ENCODE data around the gene SLC25A28. TPM values are rescaled to one million over a fixed set of nuclear protein-coding genes. Genes with fewer than 3 reads are reported as not detected.

The SLC25A28 gene
- total RNA-seq, 4 donors from 2014 or later, result 37.0 to 69.4 (median 42.2) TPM

DNA sequence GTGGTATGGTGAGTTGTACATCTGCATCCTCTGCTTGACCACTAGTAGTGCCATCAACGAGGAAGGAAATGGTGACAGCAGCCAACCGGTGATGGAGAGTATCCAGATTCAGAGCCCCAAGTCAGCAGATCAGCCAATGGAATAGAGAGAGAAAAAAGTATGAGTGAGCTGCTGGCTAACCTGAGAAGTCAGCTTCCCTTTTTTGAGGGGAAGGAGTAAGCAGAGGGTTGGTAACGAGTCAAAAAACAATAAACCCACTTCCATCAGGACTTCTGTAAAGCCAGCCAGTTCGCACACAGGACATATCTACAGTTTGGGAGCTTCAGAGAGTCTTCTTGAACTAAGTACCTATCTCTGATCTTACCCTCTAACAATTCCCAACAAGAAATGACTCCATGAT, 8.9 kb downstream of the SLC25A28 start:
- Histone ChIP-seq H3K9me3 (no peaks in the 10 kb centered on the region), H3K4me1 (peaks cover 13% of the 10 kb centered on the region), H3K27me3 (no peaks in the 10 kb centered on the region), H3K36me3 (peaks cover 36% of the 10 kb centered on the region), H3K4me3 (no peak overlapping the region), H3K27ac (no peak overlapping the region)
- WGBS, result 78% methylated on average over 4 of the region's 4 CpGs
- TF ChIP-seq, protein P1, sequence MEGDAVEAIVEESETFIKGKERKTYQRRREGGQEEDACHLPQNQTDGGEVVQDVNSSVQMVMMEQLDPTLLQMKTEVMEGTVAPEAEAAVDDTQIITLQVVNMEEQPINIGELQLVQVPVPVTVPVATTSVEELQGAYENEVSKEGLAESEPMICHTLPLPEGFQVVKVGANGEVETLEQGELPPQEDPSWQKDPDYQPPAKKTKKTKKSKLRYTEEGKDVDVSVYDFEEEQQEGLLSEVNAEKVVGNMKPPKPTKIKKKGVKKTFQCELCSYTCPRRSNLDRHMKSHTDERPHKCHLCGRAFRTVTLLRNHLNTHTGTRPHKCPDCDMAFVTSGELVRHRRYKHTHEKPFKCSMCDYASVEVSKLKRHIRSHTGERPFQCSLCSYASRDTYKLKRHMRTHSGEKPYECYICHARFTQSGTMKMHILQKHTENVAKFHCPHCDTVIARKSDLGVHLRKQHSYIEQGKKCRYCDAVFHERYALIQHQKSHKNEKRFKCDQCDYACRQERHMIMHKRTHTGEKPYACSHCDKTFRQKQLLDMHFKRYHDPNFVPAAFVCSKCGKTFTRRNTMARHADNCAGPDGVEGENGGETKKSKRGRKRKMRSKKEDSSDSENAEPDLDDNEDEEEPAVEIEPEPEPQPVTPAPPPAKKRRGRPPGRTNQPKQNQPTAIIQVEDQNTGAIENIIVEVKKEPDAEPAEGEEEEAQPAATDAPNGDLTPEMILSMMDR (IDR thresholded peaks at IDR 0.05), result no peak
- TF ChIP-seq POLR2AphosphoS5 (IDR thresholded peaks at IDR 0.05), result no peak
- no peak for TF ChIP-seq EP300 (IDR thresholded peaks at IDR 0.05)
- TF ChIP-seq POLR2A (IDR thresholded peaks at IDR 0.05), result no peak
- DNase-seq (ENCODE audit: low spot score in 2 of 2), result no peak

DNA sequence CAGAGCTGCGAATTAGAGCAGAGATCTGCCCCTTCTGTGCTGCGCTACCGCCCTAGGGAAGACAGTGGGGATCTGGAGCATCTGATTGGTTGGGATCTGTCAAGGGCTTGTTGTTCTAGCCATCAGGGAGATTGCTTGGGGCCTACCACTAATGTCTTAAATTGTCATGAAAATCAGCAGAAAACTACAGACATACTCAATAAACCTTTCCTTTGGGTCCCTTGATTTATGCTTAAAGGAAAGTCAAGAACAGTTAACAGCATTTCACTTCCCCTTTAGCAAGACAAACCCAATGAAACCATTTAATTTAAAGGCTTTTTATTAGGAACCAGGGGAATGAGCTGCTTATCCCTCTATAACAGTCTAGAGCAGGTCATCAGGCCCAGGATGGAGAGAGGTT, 10.0 kb downstream of the SLC25A28 start:
- no peak for TF ChIP-seq EP300 (IDR thresholded peaks at IDR 0.05)
- TF ChIP-seq, protein P1 (IDR thresholded peaks at IDR 0.05), result no peak
- no peak for TF ChIP-seq POLR2AphosphoS5 (IDR thresholded peaks at IDR 0.05)
- TF ChIP-seq POLR2A (IDR thresholded peaks at IDR 0.05), result no peak
- no peaks in the 10 kb centered on the region for H3K9me3 ChIP-seq
- peaks cover 8% of the 10 kb centered on the region for H3K4me1 ChIP-seq
- peaks cover 34% of the 10 kb centered on the region for H3K36me3 ChIP-seq
- no peaks in the 10 kb centered on the region for H3K27me3 ChIP-seq
- no peak overlapping the region for H3K4me3 ChIP-seq
- DNase-seq (ENCODE audit: low spot score in 2 of 2), result no peak
- no peak overlapping the region for H3K27ac ChIP-seq
- WGBS, result 85% methylated on average over 3 of the region's 3 CpGs

DNA sequence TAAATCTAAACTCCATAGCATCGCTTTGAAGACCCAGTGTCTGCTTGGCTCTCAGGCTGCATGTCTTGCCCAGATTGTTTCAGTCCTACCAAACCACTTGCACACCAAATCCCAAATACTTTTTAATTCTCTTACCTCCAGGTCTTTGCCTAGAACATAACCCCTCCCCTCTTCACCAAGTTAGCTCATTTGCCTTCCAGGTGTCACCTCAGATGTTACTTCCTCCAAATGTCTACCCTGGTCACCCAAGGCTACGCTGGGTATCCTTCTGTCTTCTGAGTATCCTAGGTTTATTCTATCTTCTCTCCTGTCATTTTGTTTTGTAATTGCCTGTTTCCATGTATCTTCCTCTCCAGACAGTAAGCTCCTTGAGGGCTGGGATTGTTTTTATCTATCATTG, 11.1 kb downstream of the SLC25A28 start:
- H3K36me3 ChIP-seq, result peaks cover 34% of the 10 kb centered on the region
- WGBS, result 95% methylated on average over 2 of the region's 2 CpGs
- H3K9me3 ChIP-seq, result no peaks in the 10 kb centered on the region
- TF ChIP-seq POLR2A (IDR thresholded peaks at IDR 0.05), result no peak
- no peak for TF ChIP-seq POLR2AphosphoS5 (IDR thresholded peaks at IDR 0.05)
- TF ChIP-seq, protein P1 (IDR thresholded peaks at IDR 0.05), result no peak
- TF ChIP-seq EP300 (IDR thresholded peaks at IDR 0.05), result no peak
- H3K4me3 ChIP-seq, result no peak overlapping the region
- H3K27me3 ChIP-seq, result no peaks in the 10 kb centered on the region
- no peak for DNase-seq (ENCODE audit: low spot score in 2 of 2)
- peaks cover 8% of the 10 kb centered on the region for H3K4me1 ChIP-seq
- no peak overlapping the region for H3K27ac ChIP-seq

DNA sequence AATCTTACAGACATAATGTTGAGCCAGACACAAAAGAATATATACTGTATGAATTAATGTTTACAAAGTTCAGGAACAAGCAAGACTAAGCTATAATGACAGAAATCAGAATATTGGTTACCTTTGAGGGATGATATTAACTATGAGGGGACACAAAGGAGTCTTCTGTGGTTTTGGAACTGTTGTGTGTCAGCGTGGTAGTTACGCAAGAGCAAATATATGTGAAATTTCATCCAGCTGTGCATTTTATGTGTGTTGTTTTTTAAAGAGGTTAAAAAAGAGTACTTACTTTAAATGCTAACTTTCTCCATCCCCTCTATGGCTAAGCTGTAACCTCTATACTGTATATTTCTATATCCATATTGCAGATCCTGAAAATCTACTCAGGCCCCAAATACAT, 14.9 kb downstream of the SLC25A28 start:
- H3K27me3 ChIP-seq, result no peaks in the 10 kb centered on the region
- DNase-seq (ENCODE audit: low spot score in 2 of 2), result no peak
- WGBS, result 82% methylated on average over 2 of the region's 2 CpGs
- TF ChIP-seq EP300 (IDR thresholded peaks at IDR 0.05) (no peak), POLR2AphosphoS5 (IDR thresholded peaks at IDR 0.05) (no peak), POLR2A (IDR thresholded peaks at IDR 0.05) (no peak)
- TF ChIP-seq, protein P1 (IDR thresholded peaks at IDR 0.05), result no peak
- H3K4me1 ChIP-seq, result no peaks in the 10 kb centered on the region
- H3K4me3 ChIP-seq, result no peak overlapping the region
- H3K9me3 ChIP-seq, result no peaks in the 10 kb centered on the region
- H3K27ac ChIP-seq, result no peak overlapping the region
- peaks cover 12% of the 10 kb centered on the region for H3K36me3 ChIP-seq

DNA sequence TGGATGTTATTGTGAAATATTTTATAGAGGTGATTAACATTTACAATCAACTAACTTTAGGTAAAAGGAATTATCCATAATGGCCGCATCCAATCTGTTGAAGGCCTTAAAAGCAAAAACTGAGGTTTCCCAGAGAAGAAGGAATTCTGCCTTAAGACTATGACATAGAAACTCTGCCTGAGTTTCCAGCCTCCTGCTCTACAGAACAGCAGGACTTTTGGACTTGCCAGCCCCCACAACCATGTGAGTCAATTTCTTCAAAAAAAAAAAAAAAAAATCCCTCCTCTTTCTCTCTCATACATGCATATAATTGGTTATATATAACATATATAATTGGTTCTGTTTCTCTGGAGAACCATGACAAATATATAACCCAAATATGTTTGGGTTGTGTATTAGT, 15.4 kb downstream of the SLC25A28 start:
- no peak overlapping the region for H3K27ac ChIP-seq
- no peaks in the 10 kb centered on the region for H3K27me3 ChIP-seq
- 95% methylated on average over 1 of the region's 1 CpG for WGBS
- TF ChIP-seq POLR2AphosphoS5 (IDR thresholded peaks at IDR 0.05) (no peak), POLR2A (IDR thresholded peaks at IDR 0.05) (no peak), EP300 (IDR thresholded peaks at IDR 0.05) (no peak)
- TF ChIP-seq, protein P1 (IDR thresholded peaks at IDR 0.05), result no peak
- peaks cover 7% of the 10 kb centered on the region for H3K36me3 ChIP-seq
- no peak for DNase-seq (ENCODE audit: low spot score in 2 of 2)
- no peaks in the 10 kb centered on the region for H3K4me1 ChIP-seq
- H3K4me3 ChIP-seq, result no peak overlapping the region
- H3K9me3 ChIP-seq, result no peaks in the 10 kb centered on the region

Measured in suprapubic skin (tissue), 4 donors.